ENCODE results near the gene SENP2.

Gene SENP2

GRCh38 chr3:185653949-185654757, 68.1 kb downstream of the SENP2 start:
- no peak for TF ChIP-seq CTCF (IDR thresholded peaks at IDR 0.05; ENCODE audit: borderline replicate concordance, insufficient read depth, low read depth, low read length)
- no peak overlapping the region for H3K4me3 ChIP-seq (ENCODE audit: low read depth, low read length)

- H3K4me3 ChIP-seq (ENCODE audit: low read depth, low read length) = no peak overlapping the region
- no peak for TF ChIP-seq CTCF (IDR thresholded peaks at IDR 0.05; ENCODE audit: borderline replicate concordance, insufficient read depth, low read depth, low read length)
These were observed 68.7 kb downstream of the SENP2 start for GRCh38 chr3:185654758-185655145.

- no peak overlapping the region for H3K4me3 ChIP-seq (ENCODE audit: low read depth, low read length)
- no peak for TF ChIP-seq CTCF (IDR thresholded peaks at IDR 0.05; ENCODE audit: borderline replicate concordance, insufficient read depth, low read depth, low read length)
These were observed 69.6 kb downstream of the SENP2 start for GRCh38 chr3:185655426-185656320.

GRCh38 chr3:185656321-185656840, 70.3 kb downstream of the SENP2 start:
- TF ChIP-seq CTCF (IDR thresholded peaks at IDR 0.05; ENCODE audit: borderline replicate concordance, insufficient read depth, low read depth, low read length) = no peak
- no peak overlapping the region for H3K4me3 ChIP-seq (ENCODE audit: low read depth, low read length)

- no peak for TF ChIP-seq CTCF (IDR thresholded peaks at IDR 0.05; ENCODE audit: borderline replicate concordance, insufficient read depth, low read depth, low read length)
- H3K4me3 ChIP-seq (ENCODE audit: low read depth, low read length) = no peak overlapping the region
These were observed 71.1 kb downstream of the SENP2 start for GRCh38 chr3:185657211-185657610.

- TF ChIP-seq CTCF (IDR thresholded peaks at IDR 0.05; ENCODE audit: borderline replicate concordance, insufficient read depth, low read depth, low read length) = no peak
- no peak overlapping the region for H3K4me3 ChIP-seq (ENCODE audit: low read depth, low read length)
These were observed 71.8 kb downstream of the SENP2 start for GRCh38 chr3:185657691-185658503.

Data from GM12875 (cell line).